Measurements from ENCODE around the gene SHANK1. TPM values are rescaled to one million over a fixed set of nuclear protein-coding genes. Genes with fewer than 3 reads are reported as not detected.

The SHANK1 gene
- total and polyA plus RNA-seq, 2 of the 13 experiments (the other 11 are each of a cell fraction or from before 2014, with no cell fraction given): not detected

DNA sequence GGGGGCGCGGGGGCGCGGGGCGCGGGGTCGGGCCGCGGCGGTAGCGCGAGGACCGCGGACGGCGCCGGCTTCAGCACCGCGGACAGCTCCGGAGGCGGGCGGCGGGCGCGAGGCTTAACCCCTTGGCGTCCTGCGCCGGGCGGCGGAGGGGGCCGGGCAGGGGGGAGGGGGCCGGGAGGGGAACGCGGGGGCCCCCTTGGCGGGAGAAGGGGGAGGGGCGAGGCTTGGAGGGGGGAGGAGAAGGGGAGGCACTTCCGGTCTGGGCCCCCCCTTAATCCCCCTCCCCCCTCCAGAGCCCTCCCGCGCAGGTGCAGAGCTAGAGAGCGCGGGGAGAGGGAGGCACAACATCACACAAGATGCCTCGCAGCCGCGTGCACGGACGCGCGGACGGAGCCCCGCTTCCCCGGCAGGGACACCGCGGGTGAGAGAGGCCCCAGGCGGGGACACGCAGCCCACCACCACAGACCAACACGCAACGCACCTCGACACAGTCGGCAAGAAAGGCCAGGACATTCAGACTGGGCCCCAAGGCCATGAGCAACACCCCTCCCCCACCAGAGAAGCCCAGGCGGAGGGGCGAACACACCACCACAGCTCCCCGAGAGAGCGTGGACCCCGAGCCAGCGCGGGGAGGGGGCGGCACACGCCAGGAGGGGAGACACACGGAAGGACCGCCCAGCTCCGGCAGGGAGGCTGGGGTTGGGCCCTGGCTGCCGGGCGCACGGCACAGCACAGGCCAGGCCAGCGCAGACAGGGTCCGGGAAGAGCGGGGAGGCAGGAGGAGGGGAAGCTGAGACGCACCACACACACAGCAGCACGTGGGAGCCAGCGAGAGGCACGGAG lies 24.1 kb downstream of the SHANK1 start (continued):
- TF ChIP-seq, protein P1, sequence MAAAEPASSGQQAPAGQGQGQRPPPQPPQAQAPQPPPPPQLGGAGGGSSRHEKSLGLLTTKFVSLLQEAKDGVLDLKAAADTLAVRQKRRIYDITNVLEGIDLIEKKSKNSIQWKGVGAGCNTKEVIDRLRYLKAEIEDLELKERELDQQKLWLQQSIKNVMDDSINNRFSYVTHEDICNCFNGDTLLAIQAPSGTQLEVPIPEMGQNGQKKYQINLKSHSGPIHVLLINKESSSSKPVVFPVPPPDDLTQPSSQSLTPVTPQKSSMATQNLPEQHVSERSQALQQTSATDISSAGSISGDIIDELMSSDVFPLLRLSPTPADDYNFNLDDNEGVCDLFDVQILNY (CRISPR knock-in tag; conservative IDR thresholded peaks at IDR 0.05): 0 out of 2 replicates have a peak, but pooled peaks have one; percentile 33
- peak; percentile 60; the same call in 1 of the 2 replicates for TF ChIP-seq ZNF367 (CRISPR knock-in tag; IDR thresholded peaks at IDR 0.05; ENCODE audit: borderline replicate concordance)
- no peak for TF ChIP-seq ZNF333 (CRISPR knock-in tag; IDR thresholded peaks at IDR 0.05; ENCODE audit: borderline replicate concordance)
- TF ChIP-seq, protein P2, sequence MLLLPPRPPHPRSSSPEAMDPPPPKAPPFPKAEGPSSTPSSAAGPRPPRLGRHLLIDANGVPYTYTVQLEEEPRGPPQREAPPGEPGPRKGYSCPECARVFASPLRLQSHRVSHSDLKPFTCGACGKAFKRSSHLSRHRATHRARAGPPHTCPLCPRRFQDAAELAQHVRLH (CRISPR knock-in tag; IDR thresholded peaks at IDR 0.05; ENCODE audit: borderline replicate concordance, low read depth): peak; percentile 53; the same call in 1 of the 2 replicates
- TF ChIP-seq, protein P3, sequence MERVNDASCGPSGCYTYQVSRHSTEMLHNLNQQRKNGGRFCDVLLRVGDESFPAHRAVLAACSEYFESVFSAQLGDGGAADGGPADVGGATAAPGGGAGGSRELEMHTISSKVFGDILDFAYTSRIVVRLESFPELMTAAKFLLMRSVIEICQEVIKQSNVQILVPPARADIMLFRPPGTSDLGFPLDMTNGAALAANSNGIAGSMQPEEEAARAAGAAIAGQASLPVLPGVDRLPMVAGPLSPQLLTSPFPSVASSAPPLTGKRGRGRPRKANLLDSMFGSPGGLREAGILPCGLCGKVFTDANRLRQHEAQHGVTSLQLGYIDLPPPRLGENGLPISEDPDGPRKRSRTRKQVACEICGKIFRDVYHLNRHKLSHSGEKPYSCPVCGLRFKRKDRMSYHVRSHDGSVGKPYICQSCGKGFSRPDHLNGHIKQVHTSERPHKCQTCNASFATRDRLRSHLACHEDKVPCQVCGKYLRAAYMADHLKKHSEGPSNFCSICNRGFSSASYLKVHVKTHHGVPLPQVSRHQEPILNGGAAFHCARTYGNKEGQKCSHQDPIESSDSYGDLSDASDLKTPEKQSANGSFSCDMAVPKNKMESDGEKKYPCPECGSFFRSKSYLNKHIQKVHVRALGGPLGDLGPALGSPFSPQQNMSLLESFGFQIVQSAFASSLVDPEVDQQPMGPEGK (CRISPR knock-in tag; IDR thresholded peaks at IDR 0.05): 0 out of 2 replicates have a peak, but pooled peaks have one; percentile 18
- no peak for TF ChIP-seq ZNF570 (CRISPR knock-in tag; IDR thresholded peaks at IDR 0.05; ENCODE audit: borderline replicate concordance)
- peak; percentile 70; the same call in 1 of the 2 replicates for TF ChIP-seq TSC22D2 (CRISPR knock-in tag; IDR thresholded peaks at IDR 0.05; ENCODE audit: borderline replicate concordance)
- TF ChIP-seq, protein P4, sequence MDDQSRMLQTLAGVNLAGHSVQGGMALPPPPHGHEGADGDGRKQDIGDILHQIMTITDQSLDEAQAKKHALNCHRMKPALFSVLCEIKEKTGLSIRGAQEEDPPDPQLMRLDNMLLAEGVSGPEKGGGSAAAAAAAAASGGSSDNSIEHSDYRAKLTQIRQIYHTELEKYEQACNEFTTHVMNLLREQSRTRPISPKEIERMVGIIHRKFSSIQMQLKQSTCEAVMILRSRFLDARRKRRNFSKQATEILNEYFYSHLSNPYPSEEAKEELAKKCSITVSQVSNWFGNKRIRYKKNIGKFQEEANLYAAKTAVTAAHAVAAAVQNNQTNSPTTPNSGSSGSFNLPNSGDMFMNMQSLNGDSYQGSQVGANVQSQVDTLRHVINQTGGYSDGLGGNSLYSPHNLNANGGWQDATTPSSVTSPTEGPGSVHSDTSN (CRISPR knock-in tag; IDR thresholded peaks at IDR 0.05; ENCODE audit: borderline replicate concordance): 0 out of 2 replicates have a peak, but pooled peaks have one; percentile 29
- TF ChIP-seq, protein P5, sequence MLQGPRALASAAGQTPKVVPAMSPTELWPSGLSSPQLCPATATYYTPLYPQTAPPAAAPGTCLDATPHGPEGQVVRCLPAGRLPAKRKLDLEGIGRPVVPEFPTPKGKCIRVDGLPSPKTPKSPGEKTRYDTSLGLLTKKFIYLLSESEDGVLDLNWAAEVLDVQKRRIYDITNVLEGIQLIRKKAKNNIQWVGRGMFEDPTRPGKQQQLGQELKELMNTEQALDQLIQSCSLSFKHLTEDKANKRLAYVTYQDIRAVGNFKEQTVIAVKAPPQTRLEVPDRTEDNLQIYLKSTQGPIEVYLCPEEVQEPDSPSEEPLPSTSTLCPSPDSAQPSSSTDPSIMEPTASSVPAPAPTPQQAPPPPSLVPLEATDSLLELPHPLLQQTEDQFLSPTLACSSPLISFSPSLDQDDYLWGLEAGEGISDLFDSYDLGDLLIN (CRISPR knock-in tag; IDR thresholded peaks at IDR 0.05; ENCODE audit: borderline replicate concordance): no peak
- TF ChIP-seq, protein P6, sequence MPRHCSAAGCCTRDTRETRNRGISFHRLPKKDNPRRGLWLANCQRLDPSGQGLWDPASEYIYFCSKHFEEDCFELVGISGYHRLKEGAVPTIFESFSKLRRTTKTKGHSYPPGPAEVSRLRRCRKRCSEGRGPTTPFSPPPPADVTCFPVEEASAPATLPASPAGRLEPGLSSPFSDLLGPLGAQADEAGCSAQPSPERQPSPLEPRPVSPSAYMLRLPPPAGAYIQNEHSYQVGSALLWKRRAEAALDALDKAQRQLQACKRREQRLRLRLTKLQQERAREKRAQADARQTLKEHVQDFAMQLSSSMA (CRISPR knock-in tag; IDR thresholded peaks at IDR 0.05): no peak
- 0 out of 2 replicates have a peak, but pooled peaks have one; percentile 34 for TF ChIP-seq SATB2 (CRISPR knock-in tag; IDR thresholded peaks at IDR 0.05)
- TF ChIP-seq ZNF768 (CRISPR knock-in tag; IDR thresholded peaks at IDR 0.05): peak; percentile 14; the same call in 1 of the 2 replicates
- no peak for TF ChIP-seq ZKSCAN5 (CRISPR knock-in tag; IDR thresholded peaks at IDR 0.05)
- TF ChIP-seq PTBP1 (IDR thresholded peaks at IDR 0.05; ENCODE audit: low read depth, low read length, poor library complexity, severe bottlenecking): no peak
- TF ChIP-seq, protein P7, sequence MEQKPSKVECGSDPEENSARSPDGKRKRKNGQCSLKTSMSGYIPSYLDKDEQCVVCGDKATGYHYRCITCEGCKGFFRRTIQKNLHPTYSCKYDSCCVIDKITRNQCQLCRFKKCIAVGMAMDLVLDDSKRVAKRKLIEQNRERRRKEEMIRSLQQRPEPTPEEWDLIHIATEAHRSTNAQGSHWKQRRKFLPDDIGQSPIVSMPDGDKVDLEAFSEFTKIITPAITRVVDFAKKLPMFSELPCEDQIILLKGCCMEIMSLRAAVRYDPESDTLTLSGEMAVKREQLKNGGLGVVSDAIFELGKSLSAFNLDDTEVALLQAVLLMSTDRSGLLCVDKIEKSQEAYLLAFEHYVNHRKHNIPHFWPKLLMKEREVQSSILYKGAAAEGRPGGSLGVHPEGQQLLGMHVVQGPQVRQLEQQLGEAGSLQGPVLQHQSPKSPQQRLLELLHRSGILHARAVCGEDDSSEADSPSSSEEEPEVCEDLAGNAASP (CRISPR knock-in tag; IDR thresholded peaks at IDR 0.05; ENCODE audit: borderline replicate concordance): peak; percentile 31; the same call in 1 of the 2 replicates
- no peak for TF ChIP-seq NFIC (IDR thresholded peaks at IDR 0.05; ENCODE audit: low read length)
- no peak for TF ChIP-seq MYNN (CRISPR knock-in tag; IDR thresholded peaks at IDR 0.05; ENCODE audit: low read depth)
- TF ChIP-seq GATAD2A (CRISPR knock-in tag; IDR thresholded peaks at IDR 0.05): no peak
- TF ChIP-seq, protein P8, sequence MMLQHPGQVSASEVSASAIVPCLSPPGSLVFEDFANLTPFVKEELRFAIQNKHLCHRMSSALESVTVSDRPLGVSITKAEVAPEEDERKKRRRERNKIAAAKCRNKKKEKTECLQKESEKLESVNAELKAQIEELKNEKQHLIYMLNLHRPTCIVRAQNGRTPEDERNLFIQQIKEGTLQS (CRISPR knock-in tag; IDR thresholded peaks at IDR 0.05): 0 out of 2 replicates have a peak, but pooled peaks have one; percentile 24

Measured in HepG2 (cell line).